ENCODE measurements around the gene GRAMD4.
A peak's percentile ranks its signal among the peaks of the same experiment; 100 is the strongest.

GRAMD4 gene

DNA sequence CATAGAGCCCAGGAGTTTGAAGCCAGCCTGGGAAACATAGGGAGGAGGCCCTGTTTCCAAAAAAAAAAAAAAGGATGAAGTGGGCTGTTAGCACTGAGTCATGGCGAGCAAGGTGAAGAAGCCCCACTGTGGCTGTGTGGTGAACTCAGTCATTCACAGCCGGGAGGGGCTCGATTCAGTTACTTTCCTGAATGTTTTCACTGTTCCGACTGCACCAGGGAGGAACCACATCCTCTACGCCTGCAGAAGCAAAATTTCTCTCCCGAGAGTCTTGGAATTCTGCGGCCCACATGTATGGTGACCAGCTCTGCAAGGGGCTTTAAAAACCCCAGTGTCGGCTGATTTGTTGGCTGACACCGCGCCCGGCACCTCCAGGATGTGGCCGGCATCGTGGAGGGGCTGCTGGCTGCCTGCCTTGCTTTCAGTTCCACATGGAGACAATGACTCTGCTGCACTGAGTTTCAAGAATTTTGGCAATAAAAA lies 27.8 kb upstream of the GRAMD4 start:
- Histone ChIP-seq H3K4me1 (ENCODE audit: control insufficient read depth, low read length) (peaks cover 65% of the 10 kb centered on the region), H3K9me3 (ENCODE audit: control insufficient read depth, insufficient read depth, low read length) (no peaks in the 10 kb centered on the region), H3K79me2 (ENCODE audit: control insufficient read depth, low read length) (peaks cover 33% of the 10 kb centered on the region), H3F3A (ENCODE audit: control insufficient read depth, insufficient read depth) (peaks cover 10% of the 10 kb centered on the region), H3K4me3 (ENCODE audit: low read length) (peak overlapping the region; percentile 66), H3K9me2 (replicated peaks; ENCODE audit: control insufficient read depth, low read length) (no peaks in the 10 kb centered on the region), H3K4me2 (ENCODE audit: low read length) (peak overlapping the region; percentile 70), H3K27ac (ENCODE audit: low read depth, low read length) (peak overlapping the region; percentile 78), H3K27me3 (ENCODE audit: control insufficient read depth, low read length) (no peaks in the 10 kb centered on the region), H4K20me1 (ENCODE audit: control insufficient read depth, insufficient read depth, low read depth, low read length) (no peaks in the 10 kb centered on the region), H3K36me3 (ENCODE audit: control insufficient read depth, low read length) (no peaks in the 10 kb centered on the region; the same call in 1 of the 2 replicates)
- no peak for TF ChIP-seq EZH2phosphoT487 (IDR thresholded peaks at IDR 0.05; ENCODE audit: borderline replicate concordance, low read length)
- TF ChIP-seq, protein P1, sequence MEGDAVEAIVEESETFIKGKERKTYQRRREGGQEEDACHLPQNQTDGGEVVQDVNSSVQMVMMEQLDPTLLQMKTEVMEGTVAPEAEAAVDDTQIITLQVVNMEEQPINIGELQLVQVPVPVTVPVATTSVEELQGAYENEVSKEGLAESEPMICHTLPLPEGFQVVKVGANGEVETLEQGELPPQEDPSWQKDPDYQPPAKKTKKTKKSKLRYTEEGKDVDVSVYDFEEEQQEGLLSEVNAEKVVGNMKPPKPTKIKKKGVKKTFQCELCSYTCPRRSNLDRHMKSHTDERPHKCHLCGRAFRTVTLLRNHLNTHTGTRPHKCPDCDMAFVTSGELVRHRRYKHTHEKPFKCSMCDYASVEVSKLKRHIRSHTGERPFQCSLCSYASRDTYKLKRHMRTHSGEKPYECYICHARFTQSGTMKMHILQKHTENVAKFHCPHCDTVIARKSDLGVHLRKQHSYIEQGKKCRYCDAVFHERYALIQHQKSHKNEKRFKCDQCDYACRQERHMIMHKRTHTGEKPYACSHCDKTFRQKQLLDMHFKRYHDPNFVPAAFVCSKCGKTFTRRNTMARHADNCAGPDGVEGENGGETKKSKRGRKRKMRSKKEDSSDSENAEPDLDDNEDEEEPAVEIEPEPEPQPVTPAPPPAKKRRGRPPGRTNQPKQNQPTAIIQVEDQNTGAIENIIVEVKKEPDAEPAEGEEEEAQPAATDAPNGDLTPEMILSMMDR (IDR thresholded peaks at IDR 0.05; ENCODE audit: low read depth, low read length, poor library complexity, severe bottlenecking) = no peak

- H3K36me3 ChIP-seq (ENCODE audit: control insufficient read depth, low read length) = no peaks in the 10 kb centered on the region; the same call in 1 of the 2 replicates
- H3K9me3 ChIP-seq (ENCODE audit: control insufficient read depth, insufficient read depth, low read length) = no peaks in the 10 kb centered on the region
- H3K27ac ChIP-seq (ENCODE audit: low read depth, low read length) = peak overlapping the region; percentile 78
- peaks cover 29% of the 10 kb centered on the region for H3K79me2 ChIP-seq (ENCODE audit: control insufficient read depth, low read length)
- no peaks in the 10 kb centered on the region for H4K20me1 ChIP-seq (ENCODE audit: control insufficient read depth, insufficient read depth, low read depth, low read length)
- peak overlapping the region; percentile 66 for H3K4me3 ChIP-seq (ENCODE audit: low read length)
- H3K9me2 ChIP-seq (replicated peaks; ENCODE audit: control insufficient read depth, low read length) = no peaks in the 10 kb centered on the region
- H3K4me1 ChIP-seq (ENCODE audit: control insufficient read depth, low read length) = peaks cover 57% of the 10 kb centered on the region
- no peaks in the 10 kb centered on the region for H3K27me3 ChIP-seq (ENCODE audit: control insufficient read depth, low read length)
- peak overlapping the region; percentile 70 for H3K4me2 ChIP-seq (ENCODE audit: low read length)
- TF ChIP-seq EZH2phosphoT487 (IDR thresholded peaks at IDR 0.05; ENCODE audit: borderline replicate concordance, low read length) = no peak
- TF ChIP-seq, protein P1 (IDR thresholded peaks at IDR 0.05; ENCODE audit: low read depth, low read length, poor library complexity, severe bottlenecking) = no peak
- H3F3A ChIP-seq (ENCODE audit: control insufficient read depth, insufficient read depth) = peaks cover 10% of the 10 kb centered on the region
Measured at GRCh38 chr22:46593211-46593681, 26.9 kb upstream of the GRAMD4 start.

- peaks cover 47% of the 10 kb centered on the region for H3K4me1 ChIP-seq (ENCODE audit: control insufficient read depth, low read length)
- no peaks in the 10 kb centered on the region for H4K20me1 ChIP-seq (ENCODE audit: control insufficient read depth, insufficient read depth, low read depth, low read length)
- no peaks in the 10 kb centered on the region; the same call in 1 of the 2 replicates for H3K36me3 ChIP-seq (ENCODE audit: control insufficient read depth, low read length)
- no peaks in the 10 kb centered on the region for H3K9me3 ChIP-seq (ENCODE audit: control insufficient read depth, insufficient read depth, low read length)
- no peaks in the 10 kb centered on the region for H3K27me3 ChIP-seq (ENCODE audit: control insufficient read depth, low read length)
- peak overlapping the region; percentile 78; the same call in 1 of the 2 replicates for H3K27ac ChIP-seq (ENCODE audit: low read depth, low read length)
- no peak overlapping the region for H3K4me2 ChIP-seq (ENCODE audit: low read length)
- TF ChIP-seq, protein P1 (IDR thresholded peaks at IDR 0.05; ENCODE audit: low read depth, low read length, poor library complexity, severe bottlenecking) = no peak
- no peak for TF ChIP-seq EZH2phosphoT487 (IDR thresholded peaks at IDR 0.05; ENCODE audit: borderline replicate concordance, low read length)
- no peaks in the 10 kb centered on the region for H3K9me2 ChIP-seq (replicated peaks; ENCODE audit: control insufficient read depth, low read length)
- peaks cover 10% of the 10 kb centered on the region for H3F3A ChIP-seq (ENCODE audit: control insufficient read depth, insufficient read depth)
- H3K4me3 ChIP-seq (ENCODE audit: low read length) = no peak overlapping the region
- H3K79me2 ChIP-seq (ENCODE audit: control insufficient read depth, low read length) = peaks cover 19% of the 10 kb centered on the region
Measured at GRCh38 chr22:46593996-46594946, 25.9 kb upstream of the GRAMD4 start.
